ENCODE data around the gene ANKS6.

DNA sequence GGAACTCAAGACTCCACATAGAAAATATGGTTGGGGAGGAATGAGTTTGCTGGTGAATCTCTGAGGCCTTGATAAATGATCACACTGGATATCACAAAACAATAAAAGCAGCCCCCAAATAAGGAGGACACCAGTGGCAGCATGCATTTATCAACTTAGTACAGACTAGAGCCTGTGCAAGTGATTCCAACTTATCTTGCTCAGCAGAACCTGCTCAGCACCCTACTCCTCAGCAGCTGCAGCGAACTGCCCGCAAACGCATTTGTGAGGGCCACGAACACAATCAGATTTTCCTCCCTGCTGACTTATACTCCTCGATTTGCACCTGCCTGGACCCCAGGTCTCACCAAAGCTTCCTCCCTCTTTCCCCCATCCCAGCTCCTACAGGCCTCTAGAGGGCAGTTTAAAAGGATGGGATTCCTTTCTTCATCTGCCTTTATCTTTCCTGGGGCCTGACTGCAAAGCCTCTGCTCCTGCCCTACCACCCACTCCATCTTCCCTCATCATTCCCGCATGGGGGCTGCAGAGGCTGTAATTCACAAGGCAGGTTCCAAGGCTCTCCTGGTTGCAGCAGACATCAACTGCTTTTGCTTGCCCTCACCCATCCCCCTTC, 41.2 kb downstream of the ANKS6 start:
- TF ChIP-seq POLR2A (IDR thresholded peaks at IDR 0.05; ENCODE audit: low read depth, low read length) (no peak), TAF1 (IDR thresholded peaks at IDR 0.05; ENCODE audit: borderline replicate concordance, low read depth, low read length) (no peak)

All from GM12892 (cell line).